ENCODE data around the gene ADGRA1.

The ADGRA1 gene

DNA sequence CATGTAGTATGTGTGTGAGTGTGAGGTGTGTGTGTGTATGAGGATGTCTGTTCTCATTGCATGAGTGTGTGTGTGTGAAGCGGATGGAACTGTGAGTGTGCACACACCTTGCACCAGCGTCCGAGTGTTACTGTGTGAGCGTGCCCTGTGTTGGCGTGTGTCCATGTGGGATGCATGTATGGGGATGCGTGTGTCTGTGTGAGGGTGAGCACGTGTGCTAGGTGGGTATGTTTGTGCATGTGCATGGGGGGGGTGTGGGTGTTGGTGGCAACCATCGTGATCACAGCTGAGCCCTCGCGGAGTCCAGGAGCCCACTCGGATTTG is 78.7 kb downstream of the ADGRA1 start:
- no peaks in the 10 kb centered on the region for H3F3A ChIP-seq (ENCODE audit: low read depth)
- H3K9me3 ChIP-seq (ENCODE audit: insufficient read depth, low read depth, low read length): peaks cover 29% of the 10 kb centered on the region; the same call in 1 of the 2 replicates
- H3K4me2 ChIP-seq (ENCODE audit: low read depth, low read length, poor library complexity, severe bottlenecking): no peak overlapping the region
- no peaks in the 10 kb centered on the region for H3K36me3 ChIP-seq (ENCODE audit: insufficient read depth, low read length)
- no peak overlapping the region for H2AFZ ChIP-seq (ENCODE audit: low read length)
- H3K4me1 ChIP-seq (ENCODE audit: insufficient read depth, low read length, poor library complexity, severe bottlenecking): no peaks in the 10 kb centered on the region
- H3K27me3 ChIP-seq (ENCODE audit: insufficient read depth, low read length, poor library complexity, severe bottlenecking): no peaks in the 10 kb centered on the region
- no peaks in the 10 kb centered on the region for H3K9me2 ChIP-seq (replicated peaks; ENCODE audit: low read depth, low read length)
- no peak overlapping the region for H3K9ac ChIP-seq (ENCODE audit: low read depth, low read length, poor library complexity, severe bottlenecking)
- no peak overlapping the region for H3K4me3 ChIP-seq (ENCODE audit: low read length, poor library complexity, severe bottlenecking)
- no peaks in the 10 kb centered on the region for H3K79me2 ChIP-seq (ENCODE audit: insufficient read depth, low read length)
- TF ChIP-seq, protein P1, sequence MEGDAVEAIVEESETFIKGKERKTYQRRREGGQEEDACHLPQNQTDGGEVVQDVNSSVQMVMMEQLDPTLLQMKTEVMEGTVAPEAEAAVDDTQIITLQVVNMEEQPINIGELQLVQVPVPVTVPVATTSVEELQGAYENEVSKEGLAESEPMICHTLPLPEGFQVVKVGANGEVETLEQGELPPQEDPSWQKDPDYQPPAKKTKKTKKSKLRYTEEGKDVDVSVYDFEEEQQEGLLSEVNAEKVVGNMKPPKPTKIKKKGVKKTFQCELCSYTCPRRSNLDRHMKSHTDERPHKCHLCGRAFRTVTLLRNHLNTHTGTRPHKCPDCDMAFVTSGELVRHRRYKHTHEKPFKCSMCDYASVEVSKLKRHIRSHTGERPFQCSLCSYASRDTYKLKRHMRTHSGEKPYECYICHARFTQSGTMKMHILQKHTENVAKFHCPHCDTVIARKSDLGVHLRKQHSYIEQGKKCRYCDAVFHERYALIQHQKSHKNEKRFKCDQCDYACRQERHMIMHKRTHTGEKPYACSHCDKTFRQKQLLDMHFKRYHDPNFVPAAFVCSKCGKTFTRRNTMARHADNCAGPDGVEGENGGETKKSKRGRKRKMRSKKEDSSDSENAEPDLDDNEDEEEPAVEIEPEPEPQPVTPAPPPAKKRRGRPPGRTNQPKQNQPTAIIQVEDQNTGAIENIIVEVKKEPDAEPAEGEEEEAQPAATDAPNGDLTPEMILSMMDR (conservative IDR thresholded peaks at IDR 0.05; ENCODE audit: low read length): no peak
- TF ChIP-seq EZH2phosphoT487 (IDR thresholded peaks at IDR 0.05; ENCODE audit: borderline replicate concordance): no peak
- H4K20me1 ChIP-seq (ENCODE audit: insufficient read depth, low read length, poor library complexity, severe bottlenecking): no peaks in the 10 kb centered on the region

DNA sequence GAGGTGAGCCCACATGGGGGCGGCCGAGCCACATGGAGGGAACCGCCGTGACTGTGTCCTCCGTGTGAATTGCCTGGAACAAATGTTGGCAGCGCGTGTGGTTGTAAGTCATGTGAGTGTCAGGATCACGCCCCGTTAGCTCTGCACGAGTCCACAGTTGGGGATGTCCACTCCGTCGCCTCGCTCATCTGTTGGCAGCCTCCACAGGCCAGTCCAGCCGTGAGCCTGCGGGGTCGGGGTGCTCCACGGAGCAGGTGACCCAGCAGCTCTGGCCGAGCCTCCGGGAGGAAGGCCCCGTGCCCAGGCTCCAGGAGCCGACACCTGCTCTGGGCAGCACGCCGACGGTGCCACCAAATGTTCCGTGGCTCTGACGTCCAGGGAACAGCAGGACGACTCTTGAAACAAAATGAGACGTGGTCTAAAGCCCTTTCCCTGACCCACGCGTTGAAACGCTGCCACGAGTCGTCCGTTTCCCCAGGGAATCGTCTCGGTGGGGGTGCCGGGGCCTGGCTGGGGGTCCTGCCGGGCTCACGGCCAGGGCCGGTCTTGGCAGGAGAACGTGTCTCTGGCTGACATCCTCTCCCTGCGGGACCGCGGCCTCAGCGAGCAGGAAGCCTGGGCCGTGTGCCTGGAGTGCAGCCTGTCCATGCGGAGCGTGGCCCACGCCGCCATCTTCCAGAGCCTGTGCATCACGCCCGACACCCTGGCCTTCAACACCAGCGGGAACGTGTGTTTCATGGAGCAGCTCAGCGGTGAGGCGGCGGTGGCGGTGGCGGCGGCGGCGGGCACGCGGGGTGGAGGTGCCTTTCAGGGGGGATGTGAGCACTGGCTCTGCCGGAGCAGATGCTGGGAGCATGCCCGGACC is 79.3 kb downstream of the ADGRA1 start:
- TF ChIP-seq EZH2phosphoT487 (IDR thresholded peaks at IDR 0.05; ENCODE audit: borderline replicate concordance): no peak
- TF ChIP-seq, protein P1 (conservative IDR thresholded peaks at IDR 0.05; ENCODE audit: low read length): no peak
- Histone ChIP-seq H3K4me1 (ENCODE audit: insufficient read depth, low read length, poor library complexity, severe bottlenecking) (no peaks in the 10 kb centered on the region), H3F3A (ENCODE audit: low read depth) (no peaks in the 10 kb centered on the region), H3K79me2 (ENCODE audit: insufficient read depth, low read length) (no peaks in the 10 kb centered on the region), H4K20me1 (ENCODE audit: insufficient read depth, low read length, poor library complexity, severe bottlenecking) (no peaks in the 10 kb centered on the region), H2AFZ (ENCODE audit: low read length) (no peak overlapping the region), H3K9me3 (ENCODE audit: insufficient read depth, low read depth, low read length) (peaks cover 29% of the 10 kb centered on the region; the same call in 1 of the 2 replicates), H3K36me3 (ENCODE audit: insufficient read depth, low read length) (no peaks in the 10 kb centered on the region), H3K4me2 (ENCODE audit: low read depth, low read length, poor library complexity, severe bottlenecking) (no peak overlapping the region), H3K27me3 (ENCODE audit: insufficient read depth, low read length, poor library complexity, severe bottlenecking) (no peaks in the 10 kb centered on the region), H3K9ac (ENCODE audit: low read depth, low read length, poor library complexity, severe bottlenecking) (no peak overlapping the region), H3K4me3 (ENCODE audit: low read length, poor library complexity, severe bottlenecking) (no peak overlapping the region), H3K9me2 (replicated peaks; ENCODE audit: low read depth, low read length) (no peaks in the 10 kb centered on the region)

DNA sequence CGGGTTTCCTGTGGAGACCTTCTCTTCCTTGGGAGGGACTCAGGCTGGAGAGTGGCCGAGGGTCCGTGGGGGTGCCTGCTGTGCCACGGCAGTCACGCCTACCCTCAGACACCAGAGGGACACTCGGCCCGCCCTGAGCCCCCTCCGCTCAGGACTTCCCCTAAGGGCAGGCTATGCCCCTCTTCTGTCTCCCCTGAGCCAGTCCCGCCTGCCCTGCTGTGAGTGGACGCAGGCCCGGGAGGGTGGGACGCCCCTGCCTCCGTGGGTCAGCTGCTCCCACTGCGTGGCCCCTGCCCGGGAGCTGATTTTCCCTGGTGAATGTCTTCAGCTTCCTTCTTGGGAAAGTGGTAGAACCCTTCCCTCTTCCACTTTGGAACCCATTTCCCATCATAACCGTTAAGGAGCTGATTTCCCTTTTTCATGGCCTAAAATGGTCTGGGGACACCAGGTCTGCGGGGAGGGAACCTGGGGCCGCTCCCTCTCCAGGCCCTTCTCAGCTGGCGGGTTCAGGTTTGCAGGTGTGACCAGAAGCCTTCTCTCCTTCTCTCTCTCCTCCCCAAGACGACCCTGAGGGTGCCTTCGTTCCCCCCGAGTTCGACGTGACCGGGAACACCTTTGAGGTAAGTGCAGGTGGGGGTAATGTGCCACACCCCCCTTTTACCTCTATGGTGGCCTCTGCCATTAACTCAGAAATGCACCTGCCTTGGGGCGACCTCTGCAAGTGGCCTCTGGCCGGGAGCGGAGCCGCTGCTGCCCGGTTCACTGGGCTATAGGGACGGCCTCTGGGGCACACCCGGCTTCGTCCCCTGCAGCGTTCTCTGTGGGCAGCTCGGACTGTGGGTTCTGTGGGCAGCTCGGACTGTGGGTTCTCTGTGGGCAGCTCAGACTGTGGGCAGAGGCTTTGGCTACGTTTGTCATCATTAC is 80.2 kb downstream of the ADGRA1 start:
- Histone ChIP-seq H3K9ac (ENCODE audit: low read depth, low read length, poor library complexity, severe bottlenecking) (no peak overlapping the region), H3K79me2 (ENCODE audit: insufficient read depth, low read length) (no peaks in the 10 kb centered on the region), H3K9me2 (replicated peaks; ENCODE audit: low read depth, low read length) (no peaks in the 10 kb centered on the region), H3F3A (ENCODE audit: low read depth) (no peaks in the 10 kb centered on the region), H3K4me2 (ENCODE audit: low read depth, low read length, poor library complexity, severe bottlenecking) (no peak overlapping the region), H3K36me3 (ENCODE audit: insufficient read depth, low read length) (no peaks in the 10 kb centered on the region), H2AFZ (ENCODE audit: low read length) (no peak overlapping the region), H4K20me1 (ENCODE audit: insufficient read depth, low read length, poor library complexity, severe bottlenecking) (no peaks in the 10 kb centered on the region), H3K27me3 (ENCODE audit: insufficient read depth, low read length, poor library complexity, severe bottlenecking) (no peaks in the 10 kb centered on the region), H3K4me3 (ENCODE audit: low read length, poor library complexity, severe bottlenecking) (no peak overlapping the region), H3K9me3 (ENCODE audit: insufficient read depth, low read depth, low read length) (peaks cover 21% of the 10 kb centered on the region; the same call in 1 of the 2 replicates), H3K4me1 (ENCODE audit: insufficient read depth, low read length, poor library complexity, severe bottlenecking) (no peaks in the 10 kb centered on the region)
- no peak for TF ChIP-seq EZH2phosphoT487 (IDR thresholded peaks at IDR 0.05; ENCODE audit: borderline replicate concordance)
- TF ChIP-seq, protein P1 (conservative IDR thresholded peaks at IDR 0.05; ENCODE audit: low read length): no peak
